ENCODE data around the gene PRKCB. TPM values are rescaled to one million over a fixed set of nuclear protein-coding genes. Genes with fewer than 3 reads are reported as not detected.

The PRKCB gene
- total and polyA plus RNA-seq, 9 donors = 0.38 to 5.0 (median 1.2) TPM

- no peak for DNase-seq
- TF ChIP-seq POLR2A (IDR thresholded peaks at IDR 0.05) (no peak), CTCF (IDR thresholded peaks at IDR 0.05) (no peak), EP300 (IDR thresholded peaks at IDR 0.05) (no peak)
- H3K9me3 ChIP-seq = no peaks in the 10 kb centered on the region
- no peaks in the 10 kb centered on the region for H3K36me3 ChIP-seq
- no peaks in the 10 kb centered on the region for H3K4me1 ChIP-seq (ENCODE audit: insufficient read depth)
- H3K27me3 ChIP-seq = no peaks in the 10 kb centered on the region
- H3K27ac ChIP-seq = no peak overlapping the region
- intact Hi-C loops (cut with DNase I) = no loop called here
- no peak overlapping the region for H3K4me3 ChIP-seq
- 57 to 67% (median 65%) methylated on average over 7 of the region's 7 CpGs for WGBS, 3 donors
These were observed 171.6 kb downstream of the PRKCB start for GRCh38 chr16:24007391-24007790.

- Histone ChIP-seq H3K4me1 (ENCODE audit: insufficient read depth) (no peaks in the 10 kb centered on the region), H3K9me3 (no peaks in the 10 kb centered on the region), H3K27me3 (no peaks in the 10 kb centered on the region), H3K27ac (no peak overlapping the region), H3K36me3 (no peaks in the 10 kb centered on the region), H3K4me3 (no peak overlapping the region)
- 36 to 49% (median 45%) methylated on average over 1 of the region's 1 CpG for WGBS, 3 donors
- intact Hi-C loops (cut with DNase I) = no loop called here
- TF ChIP-seq CTCF (IDR thresholded peaks at IDR 0.05) (no peak), POLR2A (IDR thresholded peaks at IDR 0.05) (no peak), EP300 (IDR thresholded peaks at IDR 0.05) (no peak)
- DNase-seq = no peak
These were observed 172.2 kb downstream of the PRKCB start for GRCh38 chr16:24007934-24008333.

- Histone ChIP-seq H3K27me3 (no peaks in the 10 kb centered on the region), H3K36me3 (no peaks in the 10 kb centered on the region), H3K27ac (no peak overlapping the region), H3K4me1 (ENCODE audit: insufficient read depth) (no peaks in the 10 kb centered on the region), H3K9me3 (no peaks in the 10 kb centered on the region), H3K4me3 (no peak overlapping the region)
- intact Hi-C loops (cut with DNase I) = no loop called here
- TF ChIP-seq CTCF (IDR thresholded peaks at IDR 0.05) = no peak
- TF ChIP-seq EP300 (IDR thresholded peaks at IDR 0.05) = no peak
- TF ChIP-seq POLR2A (IDR thresholded peaks at IDR 0.05) = no peak
- 55 to 79% (median 75%) methylated on average over 4 of the region's 4 CpGs for WGBS, 3 donors
- DNase-seq = no peak
These were observed 173.3 kb downstream of the PRKCB start for GRCh38 chr16:24009098-24009497.

- no peak overlapping the region for H3K27ac ChIP-seq
- no peak for DNase-seq
- intact Hi-C loops (cut with DNase I) = no loop called here
- H3K36me3 ChIP-seq = no peaks in the 10 kb centered on the region
- no peaks in the 10 kb centered on the region for H3K27me3 ChIP-seq
- no peaks in the 10 kb centered on the region for H3K9me3 ChIP-seq
- H3K4me1 ChIP-seq (ENCODE audit: insufficient read depth) = no peaks in the 10 kb centered on the region
- no peak for TF ChIP-seq EP300 (IDR thresholded peaks at IDR 0.05)
- TF ChIP-seq POLR2A (IDR thresholded peaks at IDR 0.05) = no peak
- TF ChIP-seq CTCF (IDR thresholded peaks at IDR 0.05) = no peak
- H3K4me3 ChIP-seq = no peak overlapping the region
- 69 to 71% (median 69%) methylated on average over 3 of the region's 3 CpGs for WGBS, 3 donors
These were observed 174.2 kb downstream of the PRKCB start for GRCh38 chr16:24009955-24010354.

Data from ovary (tissue), 9 donors.